GM23338 (cell line): ENCODE measurements around the gene PRC1. TPM values are rescaled to one million over a fixed set of nuclear protein-coding genes. Genes with fewer than 3 reads are reported as not detected.

ENCODE experiments used
- ATAC-seq: fragments of 200-7000 bp; cut with Tn5 transposase; 3 replicates; pipeline ENCODE4 v1.9.1; 2020
- DNase-seq: peaks from one replicate; pipeline ENCODE4 v3.0.0-alpha.2; 2015; ENCODE audit warnings: low spot score
- H2AFZ ChIP-seq: fragments of 200-600 bp; sonication (generic); 2 replicates; pipeline ENCODE4 v1.8.0; 2016; ENCODE audit warnings: antibody characterized with exemption, mild to moderate bottlenecking, moderate library complexity
- H3F3A ChIP-seq: fragments of 200-600 bp; sonication (generic); replicated peaks from 2 replicates; pipeline ENCODE4 v1.8.0; 2017; ENCODE audit warnings: antibody characterized with exemption, mixed run types, low read depth
- H3K27ac ChIP-seq: fragments of 200-600 bp; sonication (generic); 2 replicates; pipeline ENCODE4 v1.6.1; 2016; ENCODE audit warnings: low read depth
- H3K27me3 ChIP-seq: fragments of 200-600 bp; sonication (generic); 2 replicates; pipeline ENCODE4 v1.8.0; 2016; ENCODE audit warnings: mild to moderate bottlenecking, mixed run types, moderate library complexity; ENCODE audit not compliant: insufficient read depth
- H3K36me3 ChIP-seq: fragments of 200-600 bp; sonication (generic); 2 replicates; pipeline ENCODE4 v1.8.0; 2016; ENCODE audit warnings: mild to moderate bottlenecking; ENCODE audit not compliant: insufficient read depth
- H3K4me1 ChIP-seq: fragments of 200-600 bp; sonication (generic); 2 replicates; pipeline ENCODE4 v1.8.0; 2016; ENCODE audit warnings: mild to moderate bottlenecking, moderate library complexity; ENCODE audit not compliant: insufficient read depth
- H3K4me2 ChIP-seq: fragments of 200-600 bp; sonication (generic); 2 replicates; pipeline ENCODE4 v1.7.1; 2017; ENCODE audit warnings: mixed run types
- H3K4me3 ChIP-seq: fragments of 200-600 bp; sonication (generic); 2 replicates; pipeline ENCODE4 v1.6.1; 2016; ENCODE audit warnings: mixed run types
- H3K79me2 ChIP-seq: fragments of 200-600 bp; sonication (generic); replicated peaks from 2 replicates; pipeline ENCODE4 v1.8.0; 2017; ENCODE audit warnings: mild to moderate bottlenecking; ENCODE audit not compliant: insufficient read depth
- H3K9me2 ChIP-seq: fragments of 200-600 bp; sonication (generic); 2 replicates; pipeline ENCODE4 v1.8.0; 2017; ENCODE audit not compliant: insufficient read depth
- H4K20me1 ChIP-seq: fragments of 200-600 bp; sonication (generic); replicated peaks from 2 replicates; pipeline ENCODE4 v1.8.0; 2017; ENCODE audit warnings: mild to moderate bottlenecking; ENCODE audit not compliant: insufficient read depth
- H3K27ac Mint-ChIP-seq: 2 replicates; pipeline ENCODE4 v1.8.0; 2020; ENCODE audit warnings: inconsistent platforms, mild to moderate bottlenecking, moderate library complexity, mixed read lengths
- H3K27me3 Mint-ChIP-seq: 3 replicates; pipeline ENCODE4 v1.8.0; 2022; ENCODE audit warnings: low read depth, mild to moderate bottlenecking, moderate library complexity, mixed read lengths, inconsistent platforms; ENCODE audit not compliant: insufficient read depth, poor library complexity
- H3K36me3 Mint-ChIP-seq: 3 replicates; pipeline ENCODE4 v1.8.0; 2021; ENCODE audit warnings: low read depth, mild to moderate bottlenecking, inconsistent platforms, moderate library complexity, mixed read lengths
- H3K4me1 Mint-ChIP-seq: 3 replicates; pipeline ENCODE4 v1.8.0; 2020; ENCODE audit warnings: mild to moderate bottlenecking, inconsistent platforms, mixed read lengths
- H3K4me3 Mint-ChIP-seq: 3 replicates; pipeline ENCODE4 v1.8.0; 2021; ENCODE audit warnings: moderate library complexity, mild to moderate bottlenecking, inconsistent platforms, mixed read lengths
- H3K9me3 Mint-ChIP-seq: 3 replicates; pipeline ENCODE4 v1.8.0; 2020; ENCODE audit warnings: moderate library complexity, mild to moderate bottlenecking, inconsistent platforms, mixed read lengths
- CREB1 ChIP-seq: fragments of 250-450 bp; sonication (Bioruptor Pico); IDR thresholded peaks from 2 replicates; pipeline ENCODE4 v1.5.0; 2020; ENCODE audit warnings: low read depth, mild to moderate bottlenecking, moderate library complexity
- ETS1 ChIP-seq: IDR thresholded peaks from 2 replicates; pipeline ENCODE4 v1.6.1; 2016; ENCODE audit warnings: antibody characterized with exemption
- POLR2AphosphoS5 ChIP-seq: IDR thresholded peaks from 2 replicates; pipeline ENCODE4 v1.6.1; 2016; ENCODE audit warnings: antibody characterized with exemption, low read depth
- ZNF331 ChIP-seq: fragments of 250-450 bp; sonication (Bioruptor Pico); IDR thresholded peaks from 2 replicates; pipeline ENCODE4 v1.5.0; 2020; ENCODE audit warnings: low read depth, mild to moderate bottlenecking, moderate library complexity
- ZNF462 ChIP-seq: fragments of 250-450 bp; sonication (Bioruptor Pico); IDR thresholded peaks from 2 replicates; pipeline ENCODE4 v1.5.0; 2020; ENCODE audit warnings: mild to moderate bottlenecking, moderate library complexity
- polyA plus RNA-seq: library from polyadenylated mRNA; unstranded; fragments of >200 nt; fragmentation: Nextera tagmentation; extraction: Ambion mirVana; gene quantifications from 2 replicates; pipeline ENCODE4 v1.2.1, GENCODE V29; 2016
- total RNA-seq: library from RNA; depleted of rRNA; stranded (reverse); fragments of >200 nt; shearing (Covaris generic); gene quantifications from 2 replicates; pipeline ENCODE4 v1.2.3, GENCODE V29; 2014
- TF ChIP-seq, protein P1 (sequence below): IDR thresholded peaks from one replicate; pipeline ENCODE4 v1.6.1; 2018; ENCODE audit warnings: antibody characterized with exemption; ENCODE audit not compliant: unreplicated experiment

PRC1 gene
- total and polyA plus RNA-seq, 2 experiments from 2014 or later, result 102 to 150 TPM

- peaks cover 14% of the 10 kb centered on the region; the same call in 1 of the 2 replicates for H3K36me3 ChIP-seq
- ATAC-seq (peak; percentile 81), DNase-seq (peak; percentile 97)
- H3K4me1 ChIP-seq, result peaks cover 23% of the 10 kb centered on the region
- H3F3A ChIP-seq, result peaks cover 6% of the 10 kb centered on the region; the same call in 1 of the 2 replicates
- H3K27me3 ChIP-seq, result peaks cover 10% of the 10 kb centered on the region; the same call in 1 of the 2 replicates
- H3K4me2 ChIP-seq, result peak within 1 kb of the TSS; percentile 100
- H3K27ac ChIP-seq, result no peak within 1 kb of the TSS
- peak within 1 kb of the TSS; percentile 84 for H3K4me3 Mint-ChIP-seq
- no peaks in the 10 kb centered on the region; the same call in 1 of the 2 replicates for H3K79me2 ChIP-seq
- peak within 1 kb of the TSS; percentile 98 for H2AFZ ChIP-seq
- TF ChIP-seq, protein P1, sequence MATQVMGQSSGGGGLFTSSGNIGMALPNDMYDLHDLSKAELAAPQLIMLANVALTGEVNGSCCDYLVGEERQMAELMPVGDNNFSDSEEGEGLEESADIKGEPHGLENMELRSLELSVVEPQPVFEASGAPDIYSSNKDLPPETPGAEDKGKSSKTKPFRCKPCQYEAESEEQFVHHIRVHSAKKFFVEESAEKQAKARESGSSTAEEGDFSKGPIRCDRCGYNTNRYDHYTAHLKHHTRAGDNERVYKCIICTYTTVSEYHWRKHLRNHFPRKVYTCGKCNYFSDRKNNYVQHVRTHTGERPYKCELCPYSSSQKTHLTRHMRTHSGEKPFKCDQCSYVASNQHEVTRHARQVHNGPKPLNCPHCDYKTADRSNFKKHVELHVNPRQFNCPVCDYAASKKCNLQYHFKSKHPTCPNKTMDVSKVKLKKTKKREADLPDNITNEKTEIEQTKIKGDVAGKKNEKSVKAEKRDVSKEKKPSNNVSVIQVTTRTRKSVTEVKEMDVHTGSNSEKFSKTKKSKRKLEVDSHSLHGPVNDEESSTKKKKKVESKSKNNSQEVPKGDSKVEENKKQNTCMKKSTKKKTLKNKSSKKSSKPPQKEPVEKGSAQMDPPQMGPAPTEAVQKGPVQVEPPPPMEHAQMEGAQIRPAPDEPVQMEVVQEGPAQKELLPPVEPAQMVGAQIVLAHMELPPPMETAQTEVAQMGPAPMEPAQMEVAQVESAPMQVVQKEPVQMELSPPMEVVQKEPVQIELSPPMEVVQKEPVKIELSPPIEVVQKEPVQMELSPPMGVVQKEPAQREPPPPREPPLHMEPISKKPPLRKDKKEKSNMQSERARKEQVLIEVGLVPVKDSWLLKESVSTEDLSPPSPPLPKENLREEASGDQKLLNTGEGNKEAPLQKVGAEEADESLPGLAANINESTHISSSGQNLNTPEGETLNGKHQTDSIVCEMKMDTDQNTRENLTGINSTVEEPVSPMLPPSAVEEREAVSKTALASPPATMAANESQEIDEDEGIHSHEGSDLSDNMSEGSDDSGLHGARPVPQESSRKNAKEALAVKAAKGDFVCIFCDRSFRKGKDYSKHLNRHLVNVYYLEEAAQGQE, result no peak
- TF ChIP-seq CREB1 (CRISPR knock-in tag) (peak; percentile 53), ZNF462 (CRISPR knock-in tag) (no peak), POLR2AphosphoS5 (peak; percentile 92), ETS1 (no peak), ZNF331 (CRISPR knock-in tag) (no peak)
- H3K4me3 ChIP-seq, result peak within 1 kb of the TSS; percentile 90
- peaks cover 19% of the 10 kb centered on the region for H3K36me3 Mint-ChIP-seq
- H4K20me1 ChIP-seq, result no peaks in the 10 kb centered on the region; the same call in 1 of the 2 replicates
- H3K9me3 Mint-ChIP-seq, result no peaks in the 10 kb centered on the region
- no peaks in the 10 kb centered on the region for H3K9me2 ChIP-seq
- peaks cover 18% of the 10 kb centered on the region for H3K27me3 Mint-ChIP-seq
- peaks cover 29% of the 10 kb centered on the region for H3K4me1 Mint-ChIP-seq
- 0 out of 2 replicates have a peak within 1 kb of the TSS, but pooled peaks have one; percentile 42 for H3K27ac Mint-ChIP-seq
Observed at GRCh38 chr15:90934949-90935751, 59.2 kb downstream of the PRC1 start, which contains the start of gene UNC45A. Gene UNC45A, plus strand, starts transcription at chr15:90935285. Its CDS starts 40 bp downstream, at chr15:90935325.
